Renal cortex interstitium (tissue), 11 donors: ENCODE data around the gene SAPCD1. TPM values are rescaled to one million over a fixed set of nuclear protein-coding genes. Genes with fewer than 3 reads are reported as not detected.

Experiments
- DNase-seq, 11 donors: peaks; one replicate each; pipeline ENCODE4 v3.0.0-alpha.2; 2013; ENCODE audit warnings: low read depth in 9 of 11, low spot score in 4 of 11; ENCODE audit errors: extremely low read depth in 1 of 11
- polyA plus RNA-seq, 3 donors: library from polyadenylated mRNA; unstranded; fragments of 120-200 nt; gene quantifications; one replicate each; pipeline ENCODE4 v1.2.1, GENCODE V29; 2013; ENCODE audit not compliant: insufficient read length in 3 of 3

SAPCD1 gene
- polyA plus RNA-seq, 3 donors = 6.8 to 17.2 (median 10.0) TPM

GRCh38 chr6:31727717-31728671 lies 34.5 kb upstream of the SAPCD1 start:
- no peak for DNase-seq

DNA sequence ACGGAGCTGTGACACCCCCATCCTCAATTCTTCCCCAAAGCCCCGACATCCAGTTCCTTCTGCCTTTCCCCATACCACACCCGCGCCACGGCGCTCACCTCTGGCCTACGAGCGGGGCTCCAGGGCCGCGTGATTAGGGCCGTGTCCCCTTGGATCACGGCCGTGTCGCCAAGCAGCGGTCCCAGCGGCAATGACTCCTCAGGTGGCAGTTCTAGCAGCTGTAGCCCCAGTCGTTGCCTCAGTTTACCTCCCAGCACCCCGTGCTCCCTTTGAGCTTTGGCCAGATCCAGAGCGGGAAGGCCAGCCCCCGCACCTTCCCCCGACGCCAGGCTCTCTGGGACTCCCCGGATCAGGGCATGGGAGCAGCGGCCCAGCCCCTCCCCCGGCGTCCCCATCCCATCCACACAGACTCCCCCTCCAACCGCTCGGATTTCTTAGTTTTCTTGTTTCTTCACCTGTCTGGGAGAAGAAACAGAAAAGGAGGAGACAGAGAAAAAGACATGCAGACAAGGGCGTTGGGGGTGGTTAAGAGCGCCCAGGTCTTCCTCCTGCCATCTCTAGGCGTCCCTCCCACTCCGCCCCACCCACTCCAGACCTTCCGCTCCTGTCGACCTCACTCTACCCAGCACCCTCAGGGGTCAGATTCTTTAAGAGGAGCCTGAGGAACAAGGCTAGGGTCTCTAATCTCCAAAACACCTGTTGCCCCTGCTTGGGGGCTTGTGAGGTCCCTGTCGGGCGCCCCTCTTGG lies 33.5 kb upstream of the SAPCD1 start, which contains the start of gene DDAH2:
DDAH2 (minus strand) TSS at position 533 of the 748 bp plus-strand sequence; CDS start at position 395, 138 bp downstream.
- no peak for DNase-seq

DNA sequence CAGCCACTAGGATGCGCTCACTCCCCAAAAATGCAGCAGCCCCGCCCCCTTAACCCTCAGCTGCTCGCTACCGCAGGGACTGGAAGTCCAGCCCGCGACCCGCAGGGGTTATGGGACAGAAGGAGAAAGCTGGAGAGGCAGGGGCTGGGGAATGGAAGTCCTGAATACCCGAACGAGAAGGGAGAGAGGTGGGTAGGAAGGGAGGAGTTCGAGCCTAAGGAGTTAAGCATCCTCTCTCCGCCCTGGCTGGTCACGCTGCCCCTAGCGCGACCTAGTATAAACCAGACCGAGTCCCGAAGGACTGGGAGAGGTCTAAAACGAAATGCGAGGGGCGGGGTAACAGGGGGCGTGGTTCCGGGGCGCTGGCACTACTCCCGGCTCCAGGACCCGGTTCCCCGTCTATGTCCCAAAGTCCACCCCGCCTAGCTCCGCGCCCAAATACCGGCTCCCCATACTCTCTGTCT lies 32.9 kb upstream of the SAPCD1 start:
- DNase-seq = peak in 10 of 11 donors; percentile 84 to 92 (median 88)

- peak in 10 of 11 donors; percentile 82 to 92 (median 90) for DNase-seq
These were observed 32.4 kb upstream of the SAPCD1 start for GRCh38 chr6:31729979-31730630.

DNA sequence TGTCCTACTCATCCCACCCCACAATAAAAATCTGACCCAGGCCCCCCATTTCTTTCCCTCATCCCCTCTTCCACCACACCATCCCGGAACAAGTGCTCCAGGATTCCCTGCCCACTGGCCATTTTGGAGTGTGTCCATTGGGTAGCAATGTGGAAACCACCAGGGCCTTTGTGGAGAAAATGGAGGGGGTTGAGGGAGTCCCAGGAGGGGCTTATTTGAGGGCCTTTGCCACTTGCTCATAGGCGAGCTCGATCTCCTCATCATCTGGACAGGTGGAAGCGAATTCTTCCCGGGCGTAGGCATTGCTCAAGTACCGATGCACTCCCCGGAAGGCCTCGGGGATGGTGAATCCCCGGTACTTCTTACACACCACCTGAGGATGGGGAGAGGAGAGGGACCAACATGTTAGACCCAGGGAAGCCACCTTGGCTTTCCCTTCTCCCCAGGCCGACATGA lies 31.8 kb upstream of the SAPCD1 start:
- no peak for DNase-seq

GRCh38 chr6:31732029-31732428 lies 30.4 kb upstream of the SAPCD1 start:
- no peak for DNase-seq

- DNase-seq = no peak
These were observed 28.7 kb upstream of the SAPCD1 start for GRCh38 chr6:31733734-31734133.

DNA sequence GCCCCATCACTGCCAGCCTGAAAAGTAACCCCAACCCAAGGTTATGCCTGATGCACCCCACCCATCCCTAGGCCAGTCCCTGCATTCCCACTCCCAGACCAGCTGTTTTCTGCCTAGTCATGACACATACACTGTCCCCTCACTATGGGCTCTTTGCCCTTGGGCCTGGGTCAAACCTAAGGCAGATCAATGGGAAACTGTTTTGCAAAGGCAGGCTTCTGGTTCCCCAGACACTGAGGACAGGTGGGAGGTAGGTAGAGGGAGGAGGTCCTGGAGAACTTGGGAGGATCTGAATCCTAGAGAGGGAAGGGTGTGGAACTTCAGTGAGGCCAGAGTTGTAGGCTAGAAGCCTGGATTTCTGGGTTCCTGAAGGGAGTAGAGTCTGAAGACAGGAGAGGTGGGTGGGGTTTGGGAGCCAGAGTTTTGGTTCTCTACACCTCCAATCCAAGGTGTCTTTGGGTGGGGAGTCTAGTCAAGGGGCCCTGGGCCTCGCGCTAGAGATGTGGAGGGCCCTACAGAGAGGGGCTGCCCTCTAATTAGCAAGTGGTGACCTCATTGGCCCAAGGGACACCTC lies 28.1 kb upstream of the SAPCD1 start:
- no peak for DNase-seq

DNA sequence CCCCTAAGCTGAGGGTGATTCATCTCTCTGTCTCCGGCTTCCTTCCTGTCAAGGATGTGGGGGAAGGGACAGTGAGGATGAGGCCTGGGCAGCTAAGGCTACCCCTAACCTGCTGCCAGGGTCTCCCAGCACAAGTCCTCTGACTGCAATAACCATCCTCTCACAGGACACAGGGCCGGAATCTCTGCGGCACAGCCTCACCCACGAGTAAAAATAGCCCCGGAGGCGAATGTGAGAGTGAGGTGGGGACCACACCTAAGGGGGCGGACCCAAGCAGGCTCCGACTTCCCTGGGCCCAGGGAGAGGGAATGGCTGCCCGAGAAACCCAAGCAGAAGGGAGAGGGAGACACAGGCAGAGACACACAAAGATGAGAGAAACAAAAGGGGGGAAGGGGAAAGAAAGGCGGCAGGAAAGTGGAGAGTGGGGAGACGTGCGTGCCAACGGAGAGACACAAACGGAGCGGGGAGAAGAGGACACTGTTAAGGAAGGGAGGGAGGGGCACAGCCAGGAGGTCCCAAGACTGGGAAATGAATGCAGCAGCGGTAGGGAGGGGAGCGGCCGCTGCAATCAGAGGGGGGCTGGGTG lies 27.5 kb upstream of the SAPCD1 start:
- DNase-seq = peak in 1 of 11 donors; percentile 19

- peak in 2 of 11 donors; percentile 74 to 75 for DNase-seq
These were observed 26.3 kb upstream of the SAPCD1 start, which contains the start of gene CLIC1 for GRCh38 chr6:31736021-31736767. Gene CLIC1, minus strand, starts transcription at chr6:31736530. Its CDS starts 230 bp downstream, at chr6:31736300.

- no peak for DNase-seq
These were observed 25.6 kb upstream of the SAPCD1 start for GRCh38 chr6:31736768-31737314.

DNA sequence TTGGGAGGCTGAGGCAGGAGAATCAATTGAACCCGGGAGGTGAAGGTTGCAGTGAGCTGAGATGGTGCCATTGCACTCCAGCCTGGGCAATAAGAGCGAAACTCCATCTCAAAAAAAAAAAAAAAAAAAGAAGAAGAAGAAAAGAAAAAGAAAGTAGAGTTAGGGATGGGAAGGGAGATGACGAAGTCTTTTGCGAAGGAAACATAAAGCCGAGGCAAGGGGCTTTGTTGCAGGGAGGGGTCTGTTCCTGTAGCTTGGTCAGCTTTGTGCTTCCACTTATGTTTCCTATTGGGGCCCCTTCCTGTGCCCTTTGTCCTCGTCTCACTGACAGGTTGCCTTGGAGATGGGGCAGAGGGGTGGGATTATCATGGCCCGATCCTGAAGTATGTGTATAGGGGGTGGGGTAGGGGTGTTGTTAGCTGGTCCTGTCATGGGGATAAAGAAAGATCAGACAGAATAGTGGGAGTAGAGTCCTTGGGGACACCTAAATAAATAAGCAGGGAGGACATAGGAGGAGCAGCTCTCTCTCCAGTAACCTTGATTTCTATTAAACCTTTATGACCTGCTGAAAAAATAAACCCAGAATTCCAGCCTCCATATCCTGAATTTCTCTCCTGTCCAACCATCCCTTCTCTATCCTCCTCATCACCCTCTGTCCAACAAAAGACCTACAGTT lies 25.0 kb upstream of the SAPCD1 start:
- DNase-seq = peak in 2 of 11 donors; percentile 64 to 79

GRCh38 chr6:31737991-31738979 lies 24.2 kb upstream of the SAPCD1 start:
- DNase-seq = peak in 5 of 11 donors; percentile 59 to 86 (median 79)

- peak; percentile 98 to 100 (median 99) for DNase-seq
These were observed 22.6 kb upstream of the SAPCD1 start, which contains the start of gene MSH5 for GRCh38 chr6:31739639-31740396. Gene MSH5, plus strand, starts transcription at chr6:31740005. Its CDS starts 462 bp downstream, at chr6:31740467.
